Activated B cell treated with CpG ODN at 0.5 μM for 24 hours (primary cell): ENCODE results near the gene HGF. TPM values are rescaled to one million over a fixed set of nuclear protein-coding genes. Genes with fewer than 3 reads are reported as not detected.

Experiments used
- ATAC-seq: fragments of 200-7000 bp; cut with Tn5 transposase; one replicate; pipeline ENCODE4 v1.10.0; 2021; ENCODE audit warnings: low read depth, mild to moderate bottlenecking, moderate library complexity
- CTCF ChIA-PET: fragments of 350-600 bp; sonication (Branson Sonifier 250); formaldehyde crosslinking; loops from one replicate; lab custom pipeline; 2021; ENCODE audit warnings: antibody characterized with exemption; lab: Charles Lee
- POLR2A ChIA-PET: fragments of 350-600 bp; sonication (Branson Sonifier 250); formaldehyde crosslinking; loops from one replicate; lab custom pipeline; 2021; ENCODE audit warnings: antibody characterized with exemption; lab: Charles Lee
- DNase-seq: peaks from one replicate; pipeline ENCODE4 v3.0.0; 2022
- H3K27ac Mint-ChIP-seq: one replicate; pipeline ENCODE4 v1.8.0; 2020; ENCODE audit warnings: mixed read lengths
- H3K27me3 Mint-ChIP-seq: one replicate; pipeline ENCODE4 v1.8.0; 2021; ENCODE audit warnings: mixed read lengths
- H3K36me3 Mint-ChIP-seq: one replicate; pipeline ENCODE4 v1.8.0; 2021; ENCODE audit warnings: low read depth, mixed read lengths
- H3K4me1 Mint-ChIP-seq: one replicate; pipeline ENCODE4 v1.8.0; 2021; ENCODE audit warnings: mixed read lengths
- H3K4me3 Mint-ChIP-seq: one replicate; pipeline ENCODE4 v1.8.0; 2020; ENCODE audit warnings: mild to moderate bottlenecking, mixed read lengths
- H3K9me3 Mint-ChIP-seq: one replicate; pipeline ENCODE4 v1.8.0; 2020; ENCODE audit warnings: mixed read lengths
- intact Hi-C: fragments of 100-400 bp; cut with micrococcal nuclease; formaldehyde crosslinking; loops from one replicate; pipeline ENCODE4 v1.15.1; 2024
- total RNA-seq: library from RNA; stranded (reverse); gene quantifications from 2 replicates; pipeline ENCODE4 v1.2.3, GENCODE V29; 2022
- TF ChIP-seq, protein P1 (sequence below): fragments of 200-600 bp; IDR thresholded peaks from one replicate; pipeline ENCODE4 v1.8.0; 2022; ENCODE audit warnings: antibody characterized with exemption, mild to moderate bottlenecking

Gene HGF
- total RNA-seq, 1 donor from 2014 or later, result not detected

GRCh38 chr7:81684033-81684432, 85.8 kb downstream of the HGF start:
- Mint-ChIP-seq H3K4me3 (no peak overlapping the region), H3K27me3 (no peaks in the 10 kb centered on the region), H3K9me3 (no peaks in the 10 kb centered on the region), H3K4me1 (no peaks in the 10 kb centered on the region), H3K27ac (no peak overlapping the region), H3K36me3 (no peaks in the 10 kb centered on the region)
- ChIA-PET POLR2A (no interaction called here), CTCF (no interaction called here)
- TF ChIP-seq, protein P1, sequence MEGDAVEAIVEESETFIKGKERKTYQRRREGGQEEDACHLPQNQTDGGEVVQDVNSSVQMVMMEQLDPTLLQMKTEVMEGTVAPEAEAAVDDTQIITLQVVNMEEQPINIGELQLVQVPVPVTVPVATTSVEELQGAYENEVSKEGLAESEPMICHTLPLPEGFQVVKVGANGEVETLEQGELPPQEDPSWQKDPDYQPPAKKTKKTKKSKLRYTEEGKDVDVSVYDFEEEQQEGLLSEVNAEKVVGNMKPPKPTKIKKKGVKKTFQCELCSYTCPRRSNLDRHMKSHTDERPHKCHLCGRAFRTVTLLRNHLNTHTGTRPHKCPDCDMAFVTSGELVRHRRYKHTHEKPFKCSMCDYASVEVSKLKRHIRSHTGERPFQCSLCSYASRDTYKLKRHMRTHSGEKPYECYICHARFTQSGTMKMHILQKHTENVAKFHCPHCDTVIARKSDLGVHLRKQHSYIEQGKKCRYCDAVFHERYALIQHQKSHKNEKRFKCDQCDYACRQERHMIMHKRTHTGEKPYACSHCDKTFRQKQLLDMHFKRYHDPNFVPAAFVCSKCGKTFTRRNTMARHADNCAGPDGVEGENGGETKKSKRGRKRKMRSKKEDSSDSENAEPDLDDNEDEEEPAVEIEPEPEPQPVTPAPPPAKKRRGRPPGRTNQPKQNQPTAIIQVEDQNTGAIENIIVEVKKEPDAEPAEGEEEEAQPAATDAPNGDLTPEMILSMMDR, result no peak
- ATAC-seq, result no peak
- intact Hi-C loops, result loop anchor here (10.0 kb wide), 1 partner anchor 59 kb away; no protein-coding TSS in a partner anchor
- DNase-seq, result no peak

DNA sequence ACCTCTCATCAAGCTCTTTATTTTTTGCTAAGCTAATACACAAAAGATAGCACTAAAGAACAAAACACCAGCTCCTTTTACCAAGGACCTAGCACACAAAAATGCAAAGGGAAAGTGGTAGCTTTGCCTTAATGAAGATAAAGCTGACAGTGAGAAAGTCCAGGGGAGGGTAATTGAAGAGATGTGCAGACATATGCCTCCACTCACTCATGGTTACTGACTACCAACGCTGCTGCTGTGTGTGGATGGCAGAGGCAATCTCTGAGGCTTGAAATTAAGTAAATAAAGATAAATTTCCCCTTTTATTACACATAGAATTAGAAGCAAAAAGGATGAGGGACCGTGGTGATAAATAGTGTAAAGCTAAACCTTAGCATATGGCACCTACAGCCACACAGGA, 87.0 kb downstream of the HGF start:
- Mint-ChIP-seq H3K27me3 (no peaks in the 10 kb centered on the region), H3K27ac (no peak overlapping the region), H3K4me1 (no peaks in the 10 kb centered on the region), H3K9me3 (no peaks in the 10 kb centered on the region), H3K4me3 (no peak overlapping the region), H3K36me3 (no peaks in the 10 kb centered on the region)
- POLR2A ChIA-PET, result no interaction called here
- CTCF ChIA-PET, result no interaction called here
- intact Hi-C loops, result loop anchor here (10.0 kb wide), 1 partner anchor 58 kb away; no protein-coding TSS in a partner anchor
- no peak for DNase-seq
- TF ChIP-seq, protein P1, result no peak
- ATAC-seq, result no peak

DNA sequence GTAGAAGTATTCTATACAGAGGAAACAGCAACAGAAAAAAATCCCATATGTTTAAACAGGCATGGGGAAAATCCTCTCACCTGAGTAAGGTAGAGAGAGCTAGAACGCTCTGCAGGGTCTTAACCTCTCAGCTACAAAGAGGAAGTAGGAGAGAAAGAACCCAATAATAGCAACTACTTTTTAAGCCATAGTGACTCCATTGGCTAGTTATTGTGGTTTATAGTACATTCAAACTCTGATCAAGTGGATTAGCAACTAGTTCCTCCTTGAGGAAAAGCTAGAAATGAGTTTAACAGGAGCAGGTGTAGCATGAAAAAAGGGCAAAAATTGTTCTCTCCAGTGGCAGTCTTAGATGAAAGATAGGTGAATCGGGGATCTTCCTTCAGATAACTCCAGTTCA, 89.7 kb downstream of the HGF start:
- Mint-ChIP-seq H3K27ac (no peak overlapping the region), H3K36me3 (no peaks in the 10 kb centered on the region), H3K9me3 (no peaks in the 10 kb centered on the region), H3K4me1 (no peaks in the 10 kb centered on the region), H3K4me3 (no peak overlapping the region), H3K27me3 (no peaks in the 10 kb centered on the region)
- ChIA-PET POLR2A (no interaction called here), CTCF (interaction anchor here (1.1 kb wide), 1 partner anchor 166 kb away, joined by 3 read pairs; no protein-coding TSS in a partner anchor)
- intact Hi-C loops, result loop anchor here (10.0 kb wide), 1 partner anchor 55 kb away; no protein-coding TSS in a partner anchor
- ATAC-seq (no peak), DNase-seq (no peak)
- TF ChIP-seq, protein P1, result no peak

- ATAC-seq (no peak), DNase-seq (no peak)
- Mint-ChIP-seq H3K27me3 (no peaks in the 10 kb centered on the region), H3K9me3 (no peaks in the 10 kb centered on the region), H3K4me3 (no peak overlapping the region), H3K27ac (no peak overlapping the region), H3K4me1 (no peaks in the 10 kb centered on the region), H3K36me3 (no peaks in the 10 kb centered on the region)
- TF ChIP-seq, protein P1, result no peak
- POLR2A ChIA-PET, result no interaction called here
- intact Hi-C loops, result no loop called here
- CTCF ChIA-PET, result no interaction called here
Measured at GRCh38 chr7:81676813-81677212, 93.0 kb downstream of the HGF start.

- Mint-ChIP-seq H3K36me3 (no peaks in the 10 kb centered on the region), H3K4me1 (no peaks in the 10 kb centered on the region), H3K27ac (no peak overlapping the region), H3K9me3 (no peaks in the 10 kb centered on the region), H3K27me3 (no peaks in the 10 kb centered on the region), H3K4me3 (no peak overlapping the region)
- no peak for ATAC-seq
- intact Hi-C loops, result no loop called here
- ChIA-PET POLR2A (no interaction called here), CTCF (no interaction called here)
- no peak for DNase-seq
- TF ChIP-seq, protein P1, result no peak
Measured at GRCh38 chr7:81676105-81676811, 93.6 kb downstream of the HGF start.
